IPS-18a (cell line): ENCODE data around the gene HOXA11.

Experiments used
- H3K27ac ChIP-seq: one replicate; pipeline ENCODE4 v1.5.1; 2013; ENCODE audit warnings: low read length
- H3K27me3 ChIP-seq: one replicate; pipeline ENCODE4 v1.6.1; 2013; ENCODE audit warnings: mild to moderate bottlenecking, low read length; ENCODE audit not compliant: control insufficient read depth, insufficient read depth
- H3K36me3 ChIP-seq: one replicate; pipeline ENCODE4 v1.6.1; 2013; ENCODE audit warnings: low read depth, low read length; ENCODE audit not compliant: control insufficient read depth
- H3K4me1 ChIP-seq: one replicate; pipeline ENCODE4 v1.6.1; 2013; ENCODE audit warnings: low read depth, low read length; ENCODE audit not compliant: control insufficient read depth
- H3K4me3 ChIP-seq: one replicate; pipeline ENCODE4 v1.5.1; 2013; ENCODE audit warnings: low read length
- H3K9ac ChIP-seq: one replicate; pipeline ENCODE4 v1.6.1; 2013; ENCODE audit warnings: mild to moderate bottlenecking, low read length, moderate library complexity
- H3K9me3 ChIP-seq: one replicate; pipeline ENCODE4 v1.6.1; 2013; ENCODE audit warnings: low read depth, low read length; ENCODE audit not compliant: control insufficient read depth

HOXA11 gene

GRCh38 chr7:27197137-27198042 lies 12.4 kb upstream of the HOXA11 start:
- no peak overlapping the region for H3K27ac ChIP-seq
- no peaks in the 10 kb centered on the region for H3K36me3 ChIP-seq
- no peak overlapping the region for H3K4me3 ChIP-seq
- H3K9me3 ChIP-seq: peaks cover 7% of the 10 kb centered on the region
- no peak overlapping the region for H3K9ac ChIP-seq
- no peaks in the 10 kb centered on the region for H3K4me1 ChIP-seq
- peaks cover 98% of the 10 kb centered on the region for H3K27me3 ChIP-seq

- no peak overlapping the region for H3K9ac ChIP-seq
- no peak overlapping the region for H3K27ac ChIP-seq
- H3K27me3 ChIP-seq: peaks cover 98% of the 10 kb centered on the region
- no peaks in the 10 kb centered on the region for H3K4me1 ChIP-seq
- H3K9me3 ChIP-seq: peaks cover 7% of the 10 kb centered on the region
- no peak overlapping the region for H3K4me3 ChIP-seq
- no peaks in the 10 kb centered on the region for H3K36me3 ChIP-seq
These were observed 11.3 kb upstream of the HOXA11 start for GRCh38 chr7:27196287-27196767.

- Histone ChIP-seq H3K4me1 (no peaks in the 10 kb centered on the region), H3K9ac (no peak overlapping the region), H3K9me3 (peaks cover 14% of the 10 kb centered on the region), H3K36me3 (no peaks in the 10 kb centered on the region), H3K4me3 (no peak overlapping the region), H3K27me3 (peaks cover 98% of the 10 kb centered on the region), H3K27ac (no peak overlapping the region)
These were observed 9.8 kb upstream of the HOXA11 start for GRCh38 chr7:27194686-27195379.

GRCh38 chr7:27194002-27194352 lies 8.9 kb upstream of the HOXA11 start:
- Histone ChIP-seq H3K27ac (no peak overlapping the region), H3K9ac (no peak overlapping the region), H3K9me3 (peaks cover 16% of the 10 kb centered on the region), H3K4me3 (no peak overlapping the region), H3K36me3 (no peaks in the 10 kb centered on the region), H3K4me1 (no peaks in the 10 kb centered on the region), H3K27me3 (peaks cover 100% of the 10 kb centered on the region)

- no peak overlapping the region for H3K27ac ChIP-seq
These were observed 8.4 kb upstream of the HOXA11 start for GRCh38 chr7:27193335-27194001.

GRCh38 chr7:27192546-27193334 lies 7.7 kb upstream of the HOXA11 start:
- peaks cover 100% of the 10 kb centered on the region for H3K27me3 ChIP-seq
- peaks cover 12% of the 10 kb centered on the region for H3K9me3 ChIP-seq
- H3K4me3 ChIP-seq: no peak overlapping the region
- H3K4me1 ChIP-seq: peaks cover 9% of the 10 kb centered on the region
- H3K27ac ChIP-seq: no peak overlapping the region
- H3K9ac ChIP-seq: no peak overlapping the region
- no peaks in the 10 kb centered on the region for H3K36me3 ChIP-seq

More at GRCh38 chr7:27193335-27194001, 8.4 kb upstream of the HOXA11 start:
- Histone ChIP-seq H3K9me3 (peaks cover 16% of the 10 kb centered on the region), H3K4me3 (no peak overlapping the region), H3K27me3 (peaks cover 100% of the 10 kb centered on the region), H3K36me3 (no peaks in the 10 kb centered on the region), H3K9ac (no peak overlapping the region), H3K4me1 (peaks cover 2% of the 10 kb centered on the region)

- peaks cover 11% of the 10 kb centered on the region for H3K9me3 ChIP-seq
- no peak overlapping the region for H3K4me3 ChIP-seq
- no peak overlapping the region for H3K27ac ChIP-seq
- no peak overlapping the region for H3K9ac ChIP-seq
- H3K27me3 ChIP-seq: peaks cover 100% of the 10 kb centered on the region
- no peaks in the 10 kb centered on the region for H3K36me3 ChIP-seq
- H3K4me1 ChIP-seq: peaks cover 9% of the 10 kb centered on the region
These were observed 7.0 kb upstream of the HOXA11 start for GRCh38 chr7:27191833-27192545.

GRCh38 chr7:27191161-27191731 lies 6.2 kb upstream of the HOXA11 start:
- no peak overlapping the region for H3K27ac ChIP-seq
- no peak overlapping the region for H3K4me3 ChIP-seq

GRCh38 chr7:27189997-27190748 lies 5.1 kb upstream of the HOXA11 start:
- Histone ChIP-seq H3K27me3 (peaks cover 100% of the 10 kb centered on the region), H3K9ac (no peak overlapping the region)

More at GRCh38 chr7:27191161-27191731, 6.2 kb upstream of the HOXA11 start:
- H3K27me3 ChIP-seq: peaks cover 100% of the 10 kb centered on the region
- peaks cover 9% of the 10 kb centered on the region for H3K4me1 ChIP-seq
- peaks cover 11% of the 10 kb centered on the region for H3K9me3 ChIP-seq
- H3K9ac ChIP-seq: no peak overlapping the region
- H3K36me3 ChIP-seq: no peaks in the 10 kb centered on the region

More at GRCh38 chr7:27189997-27190748, 5.1 kb upstream of the HOXA11 start:
- H3K4me3 ChIP-seq: no peak overlapping the region
- H3K9me3 ChIP-seq: peaks cover 11% of the 10 kb centered on the region
- H3K4me1 ChIP-seq: peaks cover 9% of the 10 kb centered on the region
- H3K27ac ChIP-seq: no peak overlapping the region
- H3K36me3 ChIP-seq: no peaks in the 10 kb centered on the region
